ENCODE data around the gene PCNX1. TPM values are rescaled to one million over a fixed set of nuclear protein-coding genes. Genes with fewer than 3 reads are reported as not detected.

Gene PCNX1
- total RNA-seq, 6 experiments from 2014 or later: 35.1 to 49.6 (median 41.1) TPM

GRCh38 chr14:71022012-71022869, 115.0 kb downstream of the PCNX1 start:
- H3K27ac Mint-ChIP-seq: peak overlapping the region; percentile 73
- no peak for TF ChIP-seq CTCF (IDR thresholded peaks at IDR 0.05)
- H3K36me3 Mint-ChIP-seq (ENCODE audit: low read depth): peaks cover 54% of the 10 kb centered on the region
- peak overlapping the region; percentile 70 for H3K4me3 Mint-ChIP-seq
- no peak for DNase-seq
- peaks cover 42% of the 10 kb centered on the region for H3K4me1 Mint-ChIP-seq (ENCODE audit: low read depth)
- H3K27me3 Mint-ChIP-seq (ENCODE audit: insufficient read depth): no peaks in the 10 kb centered on the region
- peaks cover 22% of the 10 kb centered on the region for H3K9me3 Mint-ChIP-seq

GRCh38 chr14:71022939-71023338, 115.7 kb downstream of the PCNX1 start:
- no peaks in the 10 kb centered on the region for H3K27me3 Mint-ChIP-seq (ENCODE audit: insufficient read depth)
- no peak overlapping the region for H3K4me3 Mint-ChIP-seq
- peaks cover 54% of the 10 kb centered on the region for H3K36me3 Mint-ChIP-seq (ENCODE audit: low read depth)

GRCh38 chr14:71029236-71029781, 122.0 kb downstream of the PCNX1 start:
- H3K27ac Mint-ChIP-seq: no peak overlapping the region
- H3K36me3 Mint-ChIP-seq (ENCODE audit: low read depth): peaks cover 36% of the 10 kb centered on the region
- DNase-seq: no peak
- H3K9me3 Mint-ChIP-seq: no peaks in the 10 kb centered on the region
- no peaks in the 10 kb centered on the region for H3K27me3 Mint-ChIP-seq (ENCODE audit: insufficient read depth)
- H3K4me1 Mint-ChIP-seq (ENCODE audit: low read depth): peaks cover 8% of the 10 kb centered on the region
- no peak for TF ChIP-seq CTCF (IDR thresholded peaks at IDR 0.05)
- no peak overlapping the region for H3K4me3 Mint-ChIP-seq

More at GRCh38 chr14:71022939-71023338, 115.7 kb downstream of the PCNX1 start:
- TF ChIP-seq CTCF (IDR thresholded peaks at IDR 0.05): no peak
- Mint-ChIP-seq H3K4me1 (ENCODE audit: low read depth) (peaks cover 42% of the 10 kb centered on the region), H3K9me3 (peaks cover 22% of the 10 kb centered on the region), H3K27ac (no peak overlapping the region)
- DNase-seq: no peak

- DNase-seq: no peak
- no peak overlapping the region for H3K27ac Mint-ChIP-seq
- TF ChIP-seq CTCF (IDR thresholded peaks at IDR 0.05): no peak
- H3K4me1 Mint-ChIP-seq (ENCODE audit: low read depth): peaks cover 8% of the 10 kb centered on the region
- no peaks in the 10 kb centered on the region; the same call in 1 of the 2 replicates for H3K27me3 Mint-ChIP-seq (ENCODE audit: insufficient read depth)
- H3K36me3 Mint-ChIP-seq (ENCODE audit: low read depth): peaks cover 38% of the 10 kb centered on the region
- no peaks in the 10 kb centered on the region for H3K9me3 Mint-ChIP-seq
- no peak overlapping the region for H3K4me3 Mint-ChIP-seq
Measured at GRCh38 chr14:71031000-71031399, 123.7 kb downstream of the PCNX1 start.

- Mint-ChIP-seq H3K4me1 (ENCODE audit: low read depth) (no peaks in the 10 kb centered on the region), H3K4me3 (no peak overlapping the region), H3K9me3 (no peaks in the 10 kb centered on the region), H3K36me3 (ENCODE audit: low read depth) (peaks cover 59% of the 10 kb centered on the region), H3K27ac (no peak overlapping the region), H3K27me3 (ENCODE audit: insufficient read depth) (peaks cover 1% of the 10 kb centered on the region)
- DNase-seq: no peak
- no peak for TF ChIP-seq CTCF (IDR thresholded peaks at IDR 0.05)
Measured at GRCh38 chr14:71036433-71036832, 129.2 kb downstream of the PCNX1 start.

All from HFFc6 (cell line).